Peyer's patch (tissue), 4 donors: ENCODE results near the gene CDC23.

Experiments
- CTCF ChIP-seq, 6 experiments: fragments of 450-650 bp in 4 of 6; fragments of 200-600 bp in 2 of 6; sonication (generic) in 1 of 6; IDR thresholded peaks; one replicate each; pipeline ENCODE4 v1.5.1; 2017 to 2019; ENCODE audit warnings: antibody characterized with exemption in 6 of 6, mild to moderate bottlenecking in 3 of 6, moderate library complexity in 1 of 6
- POLR2A ChIP-seq, 2 donors: fragments of 450-650 bp; IDR thresholded peaks; one replicate each; pipeline ENCODE4 v1.5.1; 2017; ENCODE audit warnings: antibody characterized with exemption in 2 of 2, mild to moderate bottlenecking in 2 of 2, moderate library complexity in 2 of 2

DNA sequence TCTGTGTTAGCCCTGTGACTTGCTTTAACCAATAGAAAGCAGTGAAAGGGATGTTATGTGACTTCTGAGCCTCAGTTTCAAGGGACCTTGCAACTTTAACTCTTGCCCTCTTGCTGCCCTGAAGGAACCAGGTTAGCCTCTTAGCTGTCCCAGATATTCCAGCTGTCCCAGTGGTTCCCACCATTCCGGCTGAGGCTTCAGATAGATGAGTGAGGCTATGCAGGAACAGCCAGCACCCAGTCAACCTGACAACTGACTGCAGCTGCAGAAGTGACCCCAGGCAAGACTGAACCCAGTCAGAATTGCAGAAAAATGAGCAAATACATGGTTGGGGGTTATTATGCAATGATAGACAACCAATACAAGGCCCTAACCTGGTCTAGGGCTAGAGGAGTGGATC is 10.4 kb upstream of the CDC23 start:
- TF ChIP-seq CTCF (IDR thresholded peaks at IDR 0.05) = no peak
- no peak for TF ChIP-seq POLR2A (IDR thresholded peaks at IDR 0.05)
